Measurements from ENCODE around the gene FRMD6. TPM values are rescaled to one million over a fixed set of nuclear protein-coding genes. Genes with fewer than 3 reads are reported as not detected.

FRMD6 gene
- total RNA-seq, 1 donor from 2014 or later = 129 TPM

- DNase-seq (ENCODE audit: low spot score) = no peak
Observed at GRCh38 chr14:51774209-51774608, 122.5 kb downstream of the FRMD6 start.

- DNase-seq (ENCODE audit: low spot score) = peak; percentile 68
Observed at GRCh38 chr14:51776102-51776894, 124.6 kb downstream of the FRMD6 start.

- DNase-seq (ENCODE audit: low spot score) = peak; percentile 66
Observed at GRCh38 chr14:51780006-51780692, 128.4 kb downstream of the FRMD6 start.

Other genes starting within 250 kb of the FRMD6 start
- 20.9 TPM for gene GNG2, start 208.7 kb downstream of the FRMD6 start, total RNA-seq (ENCODE audit: insufficient read depth, low replicate concordance)